T-helper 1 cell treated with Interleukin-12 subunit alpha and Interleukin-12 subunit beta and Interleukin-4 antibody, amounts not matched to agents 30 μg/mL and 1 μg/mL, for 36 hours (primary cell): ENCODE results near the gene C1RL.

Source experiments
- H3K27ac Mint-ChIP-seq: one replicate; pipeline ENCODE4 v1.8.0; 2021; ENCODE audit warnings: mild to moderate bottlenecking, mixed read lengths
- H3K27me3 Mint-ChIP-seq: one replicate; pipeline ENCODE4 v1.8.0; 2021; ENCODE audit warnings: low read depth, mixed read lengths
- H3K36me3 Mint-ChIP-seq: one replicate; pipeline ENCODE4 v1.8.0; 2021; ENCODE audit warnings: low read depth, mixed read lengths
- H3K4me1 Mint-ChIP-seq: one replicate; pipeline ENCODE4 v1.8.0; 2021; ENCODE audit warnings: low read depth, mixed read lengths
- H3K4me3 Mint-ChIP-seq: one replicate; pipeline ENCODE4 v1.8.0; 2021; ENCODE audit warnings: mild to moderate bottlenecking, moderate library complexity, mixed read lengths
- H3K9me3 Mint-ChIP-seq: one replicate; pipeline ENCODE4 v1.8.0; 2021; ENCODE audit warnings: mixed read lengths

The C1RL gene, protein sequence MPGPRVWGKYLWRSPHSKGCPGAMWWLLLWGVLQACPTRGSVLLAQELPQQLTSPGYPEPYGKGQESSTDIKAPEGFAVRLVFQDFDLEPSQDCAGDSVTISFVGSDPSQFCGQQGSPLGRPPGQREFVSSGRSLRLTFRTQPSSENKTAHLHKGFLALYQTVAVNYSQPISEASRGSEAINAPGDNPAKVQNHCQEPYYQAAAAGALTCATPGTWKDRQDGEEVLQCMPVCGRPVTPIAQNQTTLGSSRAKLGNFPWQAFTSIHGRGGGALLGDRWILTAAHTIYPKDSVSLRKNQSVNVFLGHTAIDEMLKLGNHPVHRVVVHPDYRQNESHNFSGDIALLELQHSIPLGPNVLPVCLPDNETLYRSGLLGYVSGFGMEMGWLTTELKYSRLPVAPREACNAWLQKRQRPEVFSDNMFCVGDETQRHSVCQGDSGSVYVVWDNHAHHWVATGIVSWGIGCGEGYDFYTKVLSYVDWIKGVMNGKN

DNA sequence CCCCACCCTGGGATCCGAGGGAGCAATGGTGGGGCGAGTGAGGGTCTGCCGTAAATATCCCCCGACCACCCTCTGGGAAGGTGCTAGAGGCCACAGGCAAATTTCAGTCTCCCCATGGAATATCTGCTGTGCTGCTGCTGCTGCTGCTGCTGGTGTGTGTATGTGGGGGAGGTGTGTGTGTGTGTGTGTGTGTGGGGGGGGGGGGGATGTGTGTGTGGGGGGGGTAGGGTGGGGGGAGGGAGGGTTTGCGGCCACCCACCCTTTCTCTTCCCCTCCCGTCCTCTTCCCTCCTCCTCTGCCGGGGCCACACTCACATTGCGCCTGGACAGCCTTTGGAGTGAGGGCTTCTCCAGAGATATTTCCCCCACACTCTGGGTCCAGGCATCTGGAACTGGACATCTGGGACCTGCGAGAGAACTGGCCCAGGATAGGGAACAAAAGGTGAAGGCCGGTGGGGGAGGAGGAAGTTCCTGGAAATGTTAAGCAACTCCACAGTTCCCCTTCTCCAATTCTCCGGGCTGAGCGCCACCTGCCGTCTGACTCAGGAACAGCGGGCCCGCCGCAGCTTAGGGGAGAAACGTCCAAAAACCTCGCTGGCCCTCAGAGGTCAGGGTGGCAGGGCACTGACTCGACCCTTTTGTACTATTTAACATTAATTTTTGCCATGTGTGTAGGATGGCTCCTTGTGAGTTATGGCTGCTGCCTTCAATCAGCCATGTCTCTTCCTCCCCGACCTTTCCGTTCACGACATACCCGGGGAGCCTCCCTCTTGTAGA, at the start of gene C1RL:
Gene C1RL, minus strand, starts transcription at position 419 of the 776 bp plus-strand sequence. Its CDS starts 34 bp downstream, at position 385.
- Mint-ChIP-seq H3K27me3 (no peaks in the 10 kb centered on the region), H3K9me3 (peaks cover 13% of the 10 kb centered on the region), H3K4me1 (peaks cover 42% of the 10 kb centered on the region)

DNA sequence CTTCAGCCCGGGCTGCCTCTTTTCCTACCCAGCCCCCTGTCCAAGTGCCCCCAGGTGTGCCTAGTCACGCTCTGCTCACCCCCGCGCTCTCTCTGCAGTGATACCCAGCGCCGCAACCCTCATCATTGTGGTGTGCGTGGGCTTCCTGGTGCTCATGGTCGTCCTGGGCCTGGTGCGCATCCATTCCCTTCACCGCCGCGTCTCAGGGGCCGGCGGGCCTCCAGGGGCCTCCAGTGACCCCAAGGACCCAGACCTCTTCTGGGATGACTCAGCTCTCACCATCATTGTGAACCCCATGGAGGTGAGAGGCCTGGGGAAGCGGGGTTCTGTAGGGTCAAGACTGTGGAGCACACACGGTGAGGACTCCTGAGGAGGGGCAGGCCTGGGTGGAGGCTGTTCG, 48.4 kb upstream of the C1RL start:
- H3K27ac Mint-ChIP-seq: no peak overlapping the region
- no peaks in the 10 kb centered on the region for H3K9me3 Mint-ChIP-seq
- peaks cover 23% of the 10 kb centered on the region for H3K36me3 Mint-ChIP-seq
- H3K27me3 Mint-ChIP-seq: peaks cover 7% of the 10 kb centered on the region
- H3K4me1 Mint-ChIP-seq: no peaks in the 10 kb centered on the region
- H3K4me3 Mint-ChIP-seq: no peak overlapping the region

More for the DNA sequence above, at the start of gene C1RL:
- peak within 1 kb of the TSS; percentile 92 for H3K27ac Mint-ChIP-seq
- peaks cover 19% of the 10 kb centered on the region for H3K36me3 Mint-ChIP-seq
- H3K4me3 Mint-ChIP-seq: peak within 1 kb of the TSS; percentile 93

DNA sequence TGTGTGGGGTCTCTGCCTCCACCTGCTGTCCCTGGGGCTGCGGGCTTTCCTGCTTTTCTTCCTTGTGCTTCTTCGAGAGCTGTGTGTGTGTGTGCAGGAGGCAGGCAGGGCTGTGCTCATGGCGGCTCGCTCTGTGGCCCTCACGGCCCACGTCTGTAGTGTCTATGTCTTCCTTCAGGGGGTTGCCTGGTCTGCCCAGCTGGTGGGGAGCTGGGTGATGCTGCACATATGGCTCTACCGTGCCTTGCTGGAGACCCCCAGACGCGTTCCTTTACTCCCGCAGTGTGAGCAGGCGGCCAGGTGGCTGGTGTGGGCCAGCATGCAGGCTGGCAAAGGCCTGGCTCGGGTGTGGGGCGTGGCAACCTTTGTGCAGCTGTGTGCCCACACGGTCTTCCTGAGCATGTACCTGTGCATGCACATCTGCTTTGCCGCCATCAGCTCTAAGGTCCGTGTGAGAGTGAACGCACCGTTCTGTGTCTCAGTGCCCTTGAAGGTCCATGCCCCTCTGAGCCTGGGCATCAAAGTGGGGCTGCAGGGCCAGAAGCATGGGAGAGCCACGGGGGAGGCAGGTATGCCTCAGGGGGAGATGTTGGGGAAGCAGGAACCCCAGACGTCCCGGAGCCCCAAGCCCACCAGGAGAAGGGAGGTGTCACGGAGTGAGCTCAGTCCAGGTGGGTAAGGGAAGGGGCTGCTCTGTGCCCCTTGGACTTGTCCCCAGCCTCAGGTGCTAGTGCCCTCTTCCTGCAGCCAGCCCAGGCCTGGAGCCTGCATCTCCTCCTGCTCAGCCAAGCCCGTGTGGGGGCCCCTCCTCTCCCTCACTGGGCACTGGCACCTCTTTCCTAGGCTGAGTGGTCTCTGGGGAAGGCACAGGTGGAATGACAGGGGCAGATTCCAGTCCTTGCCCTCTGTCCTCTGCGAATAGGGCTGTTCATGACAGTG, 47.5 kb upstream of the C1RL start:
- Mint-ChIP-seq H3K4me1 (no peaks in the 10 kb centered on the region), H3K9me3 (no peaks in the 10 kb centered on the region), H3K27me3 (no peaks in the 10 kb centered on the region), H3K36me3 (peaks cover 23% of the 10 kb centered on the region), H3K27ac (no peak overlapping the region), H3K4me3 (no peak overlapping the region)

DNA sequence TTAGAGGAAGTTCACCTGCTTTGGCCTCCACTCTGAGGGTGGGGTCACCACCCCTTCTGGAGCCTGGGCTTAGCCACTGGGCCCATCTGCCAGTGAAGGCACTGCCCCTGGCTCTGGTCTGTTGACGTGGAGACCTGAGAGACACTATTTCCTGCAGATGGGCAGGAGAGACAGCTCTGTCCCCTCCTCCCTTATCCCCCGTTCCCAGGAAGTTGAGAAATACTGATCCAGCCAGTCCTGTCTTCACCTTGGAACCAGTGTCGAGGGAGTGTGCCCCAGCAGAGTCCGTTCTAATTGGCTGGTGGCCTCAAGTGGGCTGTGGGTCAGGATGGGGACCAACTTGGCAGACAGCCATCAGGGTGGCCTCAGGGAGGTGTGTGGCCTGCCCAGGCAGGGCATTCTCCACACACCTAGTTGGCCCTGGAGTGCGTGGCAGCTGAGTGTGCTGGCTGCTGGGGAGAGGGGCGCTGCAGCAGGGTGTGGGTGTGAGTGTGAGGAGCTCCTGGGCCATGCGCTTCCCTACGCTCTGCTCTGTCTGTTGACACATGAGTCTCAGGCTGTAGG, 46.5 kb upstream of the C1RL start:
- Mint-ChIP-seq H3K9me3 (no peaks in the 10 kb centered on the region), H3K36me3 (peaks cover 25% of the 10 kb centered on the region), H3K27ac (no peak overlapping the region), H3K4me1 (no peaks in the 10 kb centered on the region), H3K4me3 (no peak overlapping the region), H3K27me3 (no peaks in the 10 kb centered on the region)

DNA sequence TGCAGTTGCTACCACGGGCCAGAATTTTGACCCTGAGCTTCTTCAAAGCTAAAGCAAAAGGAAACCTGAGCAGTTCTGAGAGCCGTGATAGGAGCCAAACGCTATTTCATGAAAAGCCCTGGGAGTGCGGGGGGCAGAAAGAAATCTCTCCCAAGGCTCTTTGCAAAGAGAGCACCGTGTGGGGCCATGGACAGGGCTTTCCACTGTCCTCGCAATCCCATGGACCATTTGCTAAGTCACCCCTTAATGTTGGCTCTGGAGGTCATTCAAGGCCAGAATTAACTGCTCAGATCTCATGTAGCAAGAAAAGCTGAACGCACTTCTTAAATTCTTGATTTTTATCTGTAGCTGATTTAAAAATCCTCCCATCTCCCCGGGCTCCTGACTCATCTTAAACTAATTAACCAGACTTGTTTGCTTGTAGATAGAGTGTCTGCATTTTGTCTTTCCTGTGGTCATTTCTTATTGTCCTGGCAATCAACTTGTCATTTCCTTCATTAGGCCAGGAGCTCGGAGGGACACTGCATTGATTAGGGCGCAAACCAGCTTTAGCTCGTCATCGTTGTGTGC, 46.0 kb upstream of the C1RL start:
- Mint-ChIP-seq H3K4me3 (no peak overlapping the region), H3K9me3 (no peaks in the 10 kb centered on the region), H3K4me1 (no peaks in the 10 kb centered on the region), H3K27ac (no peak overlapping the region), H3K27me3 (no peaks in the 10 kb centered on the region), H3K36me3 (peaks cover 31% of the 10 kb centered on the region)

DNA sequence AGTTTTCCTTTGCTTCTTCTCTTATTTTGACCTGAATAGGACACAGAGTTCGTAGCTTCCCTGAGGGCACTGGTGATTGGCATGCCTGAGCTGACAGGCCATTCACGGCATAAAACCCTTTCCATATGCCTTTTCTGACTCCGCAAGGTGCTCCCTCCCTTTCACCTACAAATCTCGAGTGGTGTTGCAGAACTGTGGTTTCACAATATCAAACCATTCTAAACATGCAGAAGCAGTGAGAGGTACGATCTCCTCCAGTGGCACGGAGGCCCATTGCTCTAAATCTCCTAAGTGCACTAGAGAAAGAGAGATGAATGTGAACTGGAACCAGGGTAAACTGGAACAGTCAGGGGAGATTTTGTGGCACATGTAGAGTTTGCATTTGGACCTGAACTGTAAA, 45.0 kb upstream of the C1RL start:
- Mint-ChIP-seq H3K9me3 (no peaks in the 10 kb centered on the region), H3K4me3 (no peak overlapping the region), H3K27ac (no peak overlapping the region), H3K4me1 (no peaks in the 10 kb centered on the region), H3K36me3 (peaks cover 34% of the 10 kb centered on the region), H3K27me3 (no peaks in the 10 kb centered on the region)

DNA sequence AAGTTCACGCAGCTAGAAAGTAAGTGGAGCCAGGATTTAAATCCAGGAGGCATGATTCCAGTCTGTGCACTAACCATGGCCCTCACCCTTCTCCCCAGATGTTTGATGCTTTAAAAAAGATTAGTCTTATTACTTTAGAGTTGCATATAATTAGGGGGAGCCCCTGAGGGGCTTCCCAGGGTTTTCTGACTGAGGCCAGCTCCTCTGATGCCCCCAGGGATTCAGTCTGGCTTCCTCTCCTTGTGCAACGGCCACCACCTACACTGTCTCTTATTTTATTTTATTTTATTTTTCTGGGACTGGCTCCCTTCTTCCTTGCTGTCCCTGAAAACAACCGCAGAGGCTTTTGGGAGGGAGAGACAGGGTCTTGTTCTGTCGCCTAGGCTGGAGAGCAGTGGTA, 43.8 kb upstream of the C1RL start:
- no peaks in the 10 kb centered on the region for H3K9me3 Mint-ChIP-seq
- H3K36me3 Mint-ChIP-seq: peaks cover 40% of the 10 kb centered on the region
- no peak overlapping the region for H3K4me3 Mint-ChIP-seq
- H3K27me3 Mint-ChIP-seq: no peaks in the 10 kb centered on the region
- H3K27ac Mint-ChIP-seq: no peak overlapping the region
- H3K4me1 Mint-ChIP-seq: no peaks in the 10 kb centered on the region

DNA sequence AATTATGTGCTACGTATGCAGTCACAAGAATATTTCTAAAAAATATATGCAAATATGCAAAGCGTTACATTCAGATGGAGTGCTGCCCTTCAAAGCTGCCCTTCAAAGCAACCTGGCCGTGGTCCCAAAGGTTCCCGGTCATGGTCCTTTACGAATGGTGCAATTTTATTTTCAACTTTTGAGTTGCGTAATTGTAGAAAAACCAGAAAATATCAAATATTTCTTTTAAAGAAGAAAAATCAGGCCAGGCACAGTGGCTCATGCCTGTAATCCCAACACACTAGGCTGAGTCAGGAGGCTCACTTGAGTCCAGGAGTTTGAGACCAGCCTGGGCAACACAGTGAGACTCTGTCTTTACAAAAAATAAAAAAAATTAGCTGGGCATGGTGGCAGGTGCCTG, 42.5 kb upstream of the C1RL start:
- Mint-ChIP-seq H3K27me3 (no peaks in the 10 kb centered on the region), H3K4me3 (no peak overlapping the region), H3K4me1 (no peaks in the 10 kb centered on the region), H3K36me3 (peaks cover 33% of the 10 kb centered on the region), H3K9me3 (no peaks in the 10 kb centered on the region), H3K27ac (no peak overlapping the region)

DNA sequence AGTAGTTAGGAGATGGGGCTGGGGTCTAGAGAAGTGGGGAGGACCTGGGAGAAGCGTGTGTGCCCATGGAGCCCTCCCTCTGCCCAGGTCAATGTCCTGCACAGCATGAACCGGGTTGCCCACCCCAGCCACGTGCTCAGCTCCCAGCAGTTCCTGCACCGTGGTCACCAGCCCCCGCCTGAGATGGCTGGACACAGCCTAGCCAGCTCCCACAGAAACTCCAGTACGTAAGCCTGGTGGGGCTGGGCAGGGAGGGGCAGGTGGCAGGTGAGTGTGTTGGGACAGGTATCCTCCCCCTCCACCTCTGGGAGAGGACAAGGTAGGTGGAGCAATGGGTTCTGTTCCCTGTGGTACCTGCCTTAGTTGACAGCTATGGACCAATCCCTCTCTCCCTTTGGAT, 41.8 kb upstream of the C1RL start:
- no peaks in the 10 kb centered on the region for H3K27me3 Mint-ChIP-seq
- peaks cover 38% of the 10 kb centered on the region for H3K36me3 Mint-ChIP-seq
- H3K4me3 Mint-ChIP-seq: no peak overlapping the region
- H3K4me1 Mint-ChIP-seq: peaks cover 1% of the 10 kb centered on the region
- H3K27ac Mint-ChIP-seq: no peak overlapping the region
- no peaks in the 10 kb centered on the region for H3K9me3 Mint-ChIP-seq

DNA sequence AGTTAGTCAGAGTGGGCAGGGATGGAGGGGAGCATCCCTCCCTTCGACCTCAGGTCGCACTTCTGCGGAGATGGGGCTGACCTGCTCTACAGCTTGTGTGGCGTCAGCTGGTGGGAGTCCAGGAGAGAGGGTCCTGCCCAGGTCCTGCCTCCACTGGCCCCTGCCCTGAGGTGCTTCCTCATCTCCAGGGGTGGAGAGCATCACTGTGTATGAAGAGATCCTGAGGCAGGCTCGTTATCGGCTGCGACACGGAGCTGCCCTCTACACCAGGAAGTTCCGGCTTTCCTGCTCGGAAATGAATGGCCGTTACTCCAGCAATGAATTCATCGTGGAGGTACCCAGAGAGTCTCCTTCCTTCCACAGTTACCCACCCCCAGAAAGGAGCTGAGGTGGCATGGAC, 41.3 kb upstream of the C1RL start:
- Mint-ChIP-seq H3K9me3 (no peaks in the 10 kb centered on the region), H3K36me3 (peaks cover 41% of the 10 kb centered on the region), H3K27me3 (no peaks in the 10 kb centered on the region), H3K27ac (no peak overlapping the region), H3K4me3 (no peak overlapping the region), H3K4me1 (peaks cover 3% of the 10 kb centered on the region)

DNA sequence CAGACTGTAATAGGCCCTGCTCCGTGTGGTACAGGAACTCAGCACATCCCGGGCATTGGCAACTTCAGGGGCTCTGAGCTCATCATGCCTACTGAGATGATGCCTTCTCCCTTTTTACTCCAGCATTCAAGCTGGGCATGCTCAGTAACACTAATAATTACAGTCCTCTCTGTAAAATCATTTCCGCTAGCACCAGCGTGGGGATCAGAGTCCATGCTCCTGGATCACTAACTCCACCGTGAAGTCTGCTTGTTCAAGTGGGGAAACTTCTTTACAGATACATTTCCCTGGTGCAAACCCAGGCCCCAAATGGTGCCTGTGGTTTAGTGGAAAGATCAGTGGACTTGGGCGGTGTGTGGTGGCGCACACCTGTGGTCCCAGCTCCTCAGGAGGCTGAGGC, 37.9 kb upstream of the C1RL start:
- Mint-ChIP-seq H3K36me3 (peaks cover 48% of the 10 kb centered on the region), H3K27me3 (no peaks in the 10 kb centered on the region), H3K4me3 (no peak overlapping the region), H3K9me3 (no peaks in the 10 kb centered on the region), H3K27ac (no peak overlapping the region), H3K4me1 (peaks cover 6% of the 10 kb centered on the region)

DNA sequence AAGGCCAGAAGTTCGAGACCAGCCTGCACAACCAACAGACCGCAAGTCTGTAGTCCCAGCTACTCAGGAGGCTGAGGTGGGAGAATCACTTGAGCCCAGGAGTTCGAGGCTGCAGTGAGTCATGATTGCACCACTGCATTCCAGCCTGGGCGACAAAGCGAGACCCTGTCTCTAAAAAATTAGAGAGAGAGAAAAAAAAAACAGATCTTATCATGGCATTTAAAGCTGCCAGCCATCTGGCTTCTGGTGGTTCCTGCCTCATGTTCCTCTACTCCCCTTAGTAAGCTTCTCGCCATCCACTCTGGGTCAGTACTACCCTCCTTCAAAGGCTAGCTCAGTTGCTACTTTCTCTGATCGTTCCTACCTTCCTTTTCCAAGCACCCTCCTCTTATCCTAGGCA, 37.2 kb upstream of the C1RL start:
- no peaks in the 10 kb centered on the region for H3K9me3 Mint-ChIP-seq
- H3K36me3 Mint-ChIP-seq: peaks cover 55% of the 10 kb centered on the region
- no peaks in the 10 kb centered on the region for H3K27me3 Mint-ChIP-seq
- H3K4me3 Mint-ChIP-seq: no peak overlapping the region
- no peak overlapping the region for H3K27ac Mint-ChIP-seq
- H3K4me1 Mint-ChIP-seq: peaks cover 11% of the 10 kb centered on the region

DNA sequence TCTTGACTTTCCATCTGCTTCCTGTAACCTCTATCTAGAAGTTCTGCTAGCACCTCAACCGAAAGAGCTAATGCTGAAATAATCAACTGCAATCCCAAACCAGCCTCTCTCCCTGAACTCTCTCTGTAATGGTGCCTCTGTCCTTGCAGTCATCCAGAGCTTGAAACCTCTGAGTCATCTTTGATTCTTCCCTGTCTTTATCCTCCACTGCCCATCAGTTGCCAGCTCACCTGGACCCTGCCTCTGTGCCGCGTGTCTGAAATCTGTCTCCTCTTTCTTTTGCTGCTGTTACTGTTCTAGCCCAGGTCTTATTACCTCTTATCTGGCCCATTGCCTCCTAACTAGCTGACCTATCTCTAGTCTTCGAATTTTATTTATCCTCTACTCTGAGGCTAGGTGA, 36.7 kb upstream of the C1RL start:
- Mint-ChIP-seq H3K4me1 (peaks cover 11% of the 10 kb centered on the region), H3K27me3 (no peaks in the 10 kb centered on the region), H3K4me3 (no peak overlapping the region), H3K36me3 (peaks cover 55% of the 10 kb centered on the region), H3K27ac (no peak overlapping the region), H3K9me3 (no peaks in the 10 kb centered on the region)
